GM19240 (cell line): ENCODE measurements around the gene PRKCE.
"Not testable (repeated sequence)": the region's sequence is repeated elsewhere in the genome, so short reads cannot be mapped to it uniquely, and the experiment has no call there.

ENCODE experiments used
- DNase-seq: peaks from one replicate; pipeline ENCODE4 v3.0.0; 2011; ENCODE audit warnings: low spot score; ENCODE audit not compliant: insufficient read length

Gene PRKCE

GRCh38 chr2:46213906-46214305, 562.4 kb downstream of the PRKCE start:
- DNase-seq: no peak

GRCh38 chr2:46216213-46216612, 564.7 kb downstream of the PRKCE start:
- DNase-seq: no peak

GRCh38 chr2:46223514-46223913, 572.0 kb downstream of the PRKCE start:
- not testable (repeated sequence) for DNase-seq

GRCh38 chr2:46225150-46225625, 573.7 kb downstream of the PRKCE start:
- DNase-seq: no peak

GRCh38 chr2:46225730-46226129, 574.3 kb downstream of the PRKCE start:
- no peak for DNase-seq

GRCh38 chr2:46226620-46227019, 575.1 kb downstream of the PRKCE start:
- no peak for DNase-seq

GRCh38 chr2:46227022-46227421, 575.5 kb downstream of the PRKCE start:
- no peak for DNase-seq

GRCh38 chr2:46227674-46228289, 576.3 kb downstream of the PRKCE start:
- DNase-seq: no peak

GRCh38 chr2:46229134-46230063, 577.9 kb downstream of the PRKCE start:
- no peak for DNase-seq

GRCh38 chr2:46230115-46230571, 578.7 kb downstream of the PRKCE start:
- no peak for DNase-seq

GRCh38 chr2:46230677-46231425, 579.4 kb downstream of the PRKCE start:
- no peak for DNase-seq

- no peak for DNase-seq
Measured at GRCh38 chr2:46231721-46232120, 580.2 kb downstream of the PRKCE start.

- no peak for DNase-seq
Measured at GRCh38 chr2:46232860-46233259, 581.4 kb downstream of the PRKCE start.

- no peak for DNase-seq
Measured at GRCh38 chr2:46236006-46236875, 584.8 kb downstream of the PRKCE start.

- DNase-seq: no peak
Measured at GRCh38 chr2:46236876-46237859, 585.7 kb downstream of the PRKCE start.
